ENCODE results near the gene NEK8. TPM values are rescaled to one million over a fixed set of nuclear protein-coding genes. Genes with fewer than 3 reads are reported as not detected.
"Not testable (repeated sequence)": the region's sequence is repeated elsewhere in the genome, so short reads cannot be mapped to it uniquely, and the experiment has no call there.

NEK8 gene
- total RNA-seq, 1 donor from 2014 or later, result 0.62 TPM

GRCh38 chr17:28763804-28764266 lies 35.2 kb downstream of the NEK8 start:
- peak; percentile 36 for DNase-seq

- no peak for DNase-seq
These were observed 36.5 kb downstream of the NEK8 start for GRCh38 chr17:28765038-28765437.

DNA sequence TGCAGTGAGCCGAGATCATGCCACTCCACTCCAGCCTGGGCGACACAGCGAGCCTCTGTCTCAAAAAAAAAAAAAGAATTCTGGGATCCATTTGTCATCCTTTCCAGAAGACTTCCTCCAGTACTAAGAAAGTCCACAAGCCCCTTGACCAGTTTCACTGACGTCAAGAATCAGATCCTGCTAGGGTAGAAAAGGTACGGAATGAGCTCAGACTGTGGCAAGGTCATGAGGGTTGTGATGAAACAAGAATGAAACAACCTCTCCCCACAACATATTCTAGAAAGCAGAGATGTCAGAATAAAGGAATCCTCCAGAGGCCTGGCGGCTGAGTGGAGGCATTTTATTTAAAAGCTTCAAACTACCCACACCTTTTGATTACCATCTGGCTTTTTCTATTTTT lies 45.1 kb downstream of the NEK8 start:
- no peak for DNase-seq

DNA sequence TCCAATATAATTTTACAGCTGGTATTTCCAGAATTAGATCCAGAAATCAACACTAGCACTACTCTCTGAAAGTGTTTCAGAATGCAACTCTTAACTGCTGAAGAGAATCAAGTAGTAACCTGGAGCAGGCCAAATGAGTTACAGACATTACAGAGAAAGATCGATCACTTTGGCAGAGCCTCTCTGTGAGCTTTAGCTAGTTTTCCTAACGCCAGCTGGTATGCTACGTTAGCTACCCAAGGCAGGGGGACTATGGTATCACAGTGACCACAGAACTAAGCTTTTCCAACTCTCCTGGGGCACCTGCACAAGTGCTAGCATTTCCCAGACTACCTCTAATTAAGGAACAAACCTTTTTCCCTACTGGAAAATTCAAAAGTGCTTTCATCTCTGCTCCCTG lies 45.6 kb downstream of the NEK8 start:
- DNase-seq, result no peak

- no peak for DNase-seq
These were observed 48.6 kb downstream of the NEK8 start for GRCh38 chr17:28777178-28777577.

DNA sequence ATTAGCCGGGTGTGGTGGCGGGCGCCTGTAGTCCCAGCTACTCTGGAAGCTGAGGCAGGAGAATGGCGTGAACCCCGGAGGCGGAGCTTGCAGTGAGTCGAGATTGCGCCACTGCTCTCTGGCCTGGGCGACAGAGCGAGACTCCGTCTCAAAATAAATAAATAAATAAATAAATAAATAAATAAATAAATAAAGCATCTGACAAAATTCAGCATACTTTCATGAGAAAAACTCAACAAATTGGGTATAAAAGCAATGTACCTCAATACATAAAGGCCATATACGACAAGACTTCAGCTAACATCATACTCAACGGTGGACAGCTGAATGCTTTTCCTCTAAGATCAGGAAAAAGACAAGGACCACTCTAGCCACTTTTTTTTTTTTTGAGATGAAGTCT lies 51.0 kb downstream of the NEK8 start:
- DNase-seq, result not testable (repeated sequence)

DNA sequence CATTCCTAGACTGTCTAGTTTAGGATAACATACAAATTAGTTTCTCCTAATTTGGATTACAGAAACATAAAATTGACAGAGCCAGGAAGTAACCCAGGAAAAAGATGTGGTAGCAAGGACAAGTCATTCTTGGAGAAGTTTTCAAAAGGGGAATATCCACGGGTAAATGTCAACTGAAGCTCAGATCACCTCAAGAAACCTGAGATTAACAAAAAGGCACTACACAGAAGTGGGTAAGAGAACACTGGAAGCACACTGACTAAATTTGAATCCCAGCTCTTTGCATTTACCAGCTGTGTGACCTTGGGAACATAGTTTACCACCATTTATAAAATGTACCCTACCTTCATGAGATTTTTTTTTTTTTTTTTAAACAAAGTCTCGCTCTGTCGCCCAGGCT lies 54.6 kb downstream of the NEK8 start:
- DNase-seq, result no peak

GRCh38 chr17:28788100-28788499 lies 59.5 kb downstream of the NEK8 start:
- no peak for DNase-seq

Small RNA genes lying within 50 kb of the gene (small RNA-seq; reads per million reads assigned to genes)
- gene SNORD42A, result not detected
- gene SNORD42B, result not detected
- gene SNORD4A, result not detected
- gene SNORD4B, result not detected

Other genes starting within 250 kb of the NEK8 start
- not detected for gene FOXN1, start 222.4 kb upstream of the NEK8 start, total RNA-seq
- 31.5 TPM for gene UNC119, start 176.2 kb upstream of the NEK8 start, total RNA-seq
- gene PIGS, start 157.3 kb upstream of the NEK8 start, total RNA-seq, result 12.8 TPM
- 78.1 TPM for gene ALDOC, start 151.9 kb upstream of the NEK8 start, total RNA-seq
- gene SPAG5, start 129.8 kb upstream of the NEK8 start, total RNA-seq, result 4.7 TPM
- gene RSKR, start 114.6 kb upstream of the NEK8 start, total RNA-seq, result 16.5 TPM
- 83.8 TPM for gene BLTP2, start 83.6 kb upstream of the NEK8 start, total RNA-seq
- 33.5 TPM for gene SDF2, start 66.9 kb upstream of the NEK8 start, total RNA-seq
- 32.3 TPM for gene SUPT6H, start 66.6 kb upstream of the NEK8 start, total RNA-seq
- 3.3 TPM for gene PROCA1, start 16.9 kb upstream of the NEK8 start, total RNA-seq
- 10.6 TPM for gene RAB34, start 10.9 kb upstream of the NEK8 start, total RNA-seq
- gene RPL23A, start 8.8 kb upstream of the NEK8 start, total RNA-seq, result 414 TPM
- gene TLCD1, start 2.6 kb upstream of the NEK8 start, total RNA-seq, result not detected
- gene TRAF4, start 15.2 kb downstream of the NEK8 start, total RNA-seq, result 35.6 TPM
- gene FAM222B, start 114.0 kb downstream of the NEK8 start, total RNA-seq, result 2.7 TPM
- gene ERAL1, start 126.2 kb downstream of the NEK8 start, total RNA-seq, result 21.8 TPM
- gene FLOT2, start 168.9 kb downstream of the NEK8 start, total RNA-seq, result 20.0 TPM
- 27.1 TPM for gene DHRS13, start 174.3 kb downstream of the NEK8 start, total RNA-seq
- gene PHF12, start 222.7 kb downstream of the NEK8 start, total RNA-seq, result 44.8 TPM

All from occipital lobe (tissue), 3 donors.